Measurements from ENCODE around the gene ALOX15B.
"Not testable (repeated sequence)": the region's sequence is repeated elsewhere in the genome, so short reads cannot be mapped to it uniquely, and the experiment has no call there.

ALOX15B gene

DNA sequence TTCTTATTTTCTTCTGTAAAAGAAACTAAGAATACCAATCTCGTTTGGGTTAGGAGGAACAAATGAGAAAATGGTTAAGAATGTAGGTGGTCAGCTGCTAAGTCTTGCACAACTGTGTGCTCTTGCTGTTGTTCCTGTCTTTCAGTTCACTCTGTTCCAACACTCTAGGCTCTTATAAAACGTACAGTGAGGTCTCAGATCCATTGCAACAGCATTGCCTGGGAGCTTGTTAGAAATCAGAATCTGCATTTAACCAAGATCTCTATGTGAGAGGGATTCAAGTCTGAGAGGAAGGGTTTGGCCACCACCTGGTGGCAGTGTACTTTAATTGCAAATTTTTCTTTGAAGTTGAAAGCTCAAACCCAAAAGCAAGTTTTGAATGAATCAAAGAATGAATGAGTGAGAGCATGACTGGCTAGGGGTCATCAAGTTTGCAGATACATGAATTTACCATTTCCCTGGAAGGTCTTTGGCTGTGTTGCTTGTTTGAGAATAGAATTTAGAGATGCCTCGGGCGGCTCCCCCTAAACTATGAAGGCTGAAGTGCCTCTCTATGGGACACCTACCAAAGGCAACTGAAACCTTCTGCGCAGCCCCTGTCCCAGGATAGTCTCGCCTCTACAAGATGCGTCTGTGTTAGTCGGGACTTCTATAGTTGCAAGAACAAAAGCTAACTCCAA, 2.5 kb downstream of the ALOX15B start:
- DNase-seq = peak; percentile 46

DNA sequence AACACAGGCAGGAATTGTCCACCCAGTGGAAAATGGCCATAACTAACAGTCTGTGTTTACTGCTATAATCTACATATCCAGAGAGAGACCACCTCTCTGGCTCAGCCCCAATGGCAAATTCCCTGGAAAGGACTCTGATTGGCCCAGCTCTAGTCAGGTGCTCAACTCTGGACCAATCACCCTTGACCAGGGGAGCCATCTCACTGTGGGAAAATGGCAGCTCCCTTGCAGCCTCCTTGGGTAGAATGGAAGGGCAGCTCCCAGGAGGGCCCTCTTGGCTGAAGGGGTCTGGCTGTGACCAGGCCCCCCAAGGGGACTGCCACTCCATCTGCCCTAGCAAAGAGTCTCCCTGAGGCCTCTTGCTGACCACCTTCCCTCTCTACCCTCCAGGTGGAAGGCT, 3.1 kb downstream of the ALOX15B start:
- no peak for DNase-seq

DNA sequence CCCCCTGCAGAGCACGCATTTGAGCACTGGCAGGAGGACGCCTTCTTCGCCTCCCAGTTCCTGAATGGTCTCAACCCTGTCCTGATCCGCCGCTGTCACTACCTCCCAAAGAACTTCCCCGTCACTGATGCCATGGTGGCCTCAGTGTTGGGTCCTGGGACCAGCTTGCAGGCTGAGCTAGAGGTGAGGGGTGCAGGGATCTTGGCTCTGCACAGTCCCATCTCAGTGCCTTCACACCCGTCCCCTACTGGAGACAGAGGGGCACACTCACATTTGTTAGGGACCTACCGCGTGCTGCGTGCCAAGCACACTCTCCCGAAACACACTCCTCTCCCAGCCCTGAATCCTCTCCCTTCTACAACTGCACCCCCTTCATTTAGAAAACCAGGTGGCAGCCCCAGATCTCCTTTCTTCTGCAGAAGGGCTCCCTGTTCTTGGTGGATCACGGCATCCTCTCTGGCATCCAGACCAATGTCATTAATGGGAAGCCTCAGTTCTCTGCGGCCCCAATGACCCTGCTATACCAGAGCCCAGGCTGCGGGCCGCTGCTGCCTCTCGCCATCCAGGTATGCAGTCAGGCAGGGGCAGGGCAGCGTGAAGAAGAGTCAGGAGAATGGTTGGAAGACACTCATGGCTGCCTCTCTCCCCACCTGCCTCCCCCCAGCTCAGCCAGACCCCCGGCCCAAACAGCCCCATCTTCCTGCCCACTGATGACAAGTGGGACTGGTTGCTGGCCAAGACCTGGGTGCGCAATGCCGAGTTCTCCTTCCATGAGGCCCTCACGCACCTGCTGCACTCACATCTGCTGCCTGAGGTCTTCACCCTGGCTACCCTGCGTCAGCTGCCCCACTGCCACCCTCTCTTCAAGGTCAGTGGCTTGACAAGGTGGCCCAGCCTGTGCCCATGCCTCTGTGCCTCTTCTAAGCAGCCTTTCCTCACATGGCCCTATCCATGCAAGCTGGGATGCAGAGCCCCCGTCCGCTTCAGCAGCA, 6.3 kb downstream of the ALOX15B start:
- no peak for DNase-seq

DNA sequence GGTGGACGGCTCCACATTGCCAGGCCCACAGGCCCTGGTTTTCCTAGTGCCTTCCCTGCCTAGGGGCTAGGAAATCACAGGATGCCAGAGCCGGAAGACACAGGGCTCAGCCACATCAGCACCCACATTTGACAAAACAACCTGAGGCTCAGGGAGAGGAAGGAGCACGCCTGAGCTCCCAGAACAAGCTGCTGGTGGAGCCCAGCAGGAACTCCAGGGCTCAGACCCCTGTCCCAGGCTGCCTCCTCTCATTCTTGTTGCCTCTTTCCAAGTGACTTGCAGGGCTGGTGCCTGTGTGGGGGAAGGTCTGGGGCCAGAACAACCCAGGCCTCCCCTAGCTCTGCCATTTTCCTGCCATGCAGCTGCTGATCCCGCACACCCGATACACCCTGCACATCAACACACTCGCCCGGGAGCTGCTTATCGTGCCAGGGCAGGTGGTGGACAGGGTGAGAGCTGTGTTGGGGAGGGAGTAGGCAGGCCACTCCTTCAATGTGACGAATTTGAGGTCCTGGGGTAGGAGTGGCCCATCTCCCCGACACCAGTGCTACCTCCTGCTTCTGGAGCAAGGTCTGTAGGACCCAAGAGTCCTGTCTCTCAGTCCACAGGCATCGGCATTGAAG, 7.6 kb downstream of the ALOX15B start:
- no peak for DNase-seq

DNA sequence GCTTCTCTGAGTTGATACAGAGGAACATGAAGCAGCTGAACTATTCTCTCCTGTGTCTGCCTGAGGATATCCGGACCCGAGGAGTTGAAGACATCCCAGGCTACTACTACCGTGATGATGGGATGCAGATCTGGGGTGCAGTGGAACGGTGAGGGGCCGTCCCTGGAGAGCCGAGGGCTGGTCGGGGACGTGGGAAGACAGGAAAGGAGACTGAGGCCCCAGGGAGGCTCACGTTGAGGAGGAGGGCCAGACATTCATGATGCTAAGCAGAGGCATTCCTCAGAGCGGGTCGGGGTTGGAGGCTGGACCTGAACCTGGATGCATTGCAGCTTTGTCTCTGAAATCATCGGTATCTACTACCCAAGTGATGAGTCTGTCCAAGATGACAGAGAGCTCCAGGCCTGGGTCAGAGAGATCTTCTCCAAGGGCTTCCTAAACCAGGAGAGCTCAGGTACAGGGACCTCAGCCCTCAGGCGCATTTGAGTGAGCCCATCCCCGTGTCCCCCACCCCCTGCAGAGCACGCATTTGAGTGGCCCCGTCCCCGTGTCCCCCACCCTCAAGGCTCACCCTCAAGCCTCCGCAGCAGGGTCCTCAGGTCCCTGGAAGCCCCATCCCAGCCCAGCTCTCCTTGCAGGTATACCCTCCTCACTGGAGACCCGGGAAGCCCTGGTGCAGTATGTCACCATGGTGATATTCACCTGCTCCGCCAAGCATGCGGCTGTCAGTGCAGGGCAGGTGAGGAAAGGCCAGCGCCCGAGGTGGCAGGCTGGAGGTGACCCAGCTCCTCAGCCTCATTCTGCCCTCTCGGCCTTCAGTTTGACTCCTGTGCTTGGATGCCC, 8.3 kb downstream of the ALOX15B start:
- DNase-seq = no peak

DNA sequence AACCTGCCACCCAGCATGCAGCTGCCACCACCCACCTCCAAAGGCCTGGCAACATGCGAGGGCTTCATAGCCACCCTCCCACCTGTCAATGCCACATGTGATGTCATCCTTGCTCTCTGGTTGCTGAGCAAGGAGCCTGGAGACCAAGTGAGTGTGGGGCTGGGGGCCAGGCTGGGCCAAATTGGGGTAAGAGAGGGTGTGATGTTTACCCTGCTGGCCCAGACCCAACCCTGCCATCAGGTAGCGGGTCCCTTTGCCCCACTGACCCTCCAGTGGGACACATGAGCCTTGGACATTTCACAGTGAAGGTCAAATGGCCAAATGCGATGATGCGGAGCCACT, 8.9 kb downstream of the ALOX15B start:
- DNase-seq = no peak

DNA sequence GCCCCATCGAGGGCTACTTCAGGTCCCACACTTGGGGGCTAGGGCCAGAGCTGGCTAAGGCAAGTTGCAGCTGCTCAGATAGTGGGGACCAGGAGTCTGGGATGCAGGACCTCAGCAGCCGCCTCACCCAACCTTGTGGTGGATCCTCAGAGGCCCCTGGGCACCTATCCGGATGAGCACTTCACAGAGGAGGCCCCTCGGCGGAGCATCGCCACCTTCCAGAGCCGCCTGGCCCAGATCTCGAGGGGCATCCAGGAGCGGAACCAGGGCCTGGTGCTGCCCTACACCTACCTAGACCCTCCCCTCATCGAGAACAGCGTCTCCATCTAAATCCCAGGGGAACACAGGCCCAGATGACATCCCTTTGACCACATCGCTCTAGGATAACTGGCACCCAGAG, 9.4 kb downstream of the ALOX15B start:
- no peak for DNase-seq

DNA sequence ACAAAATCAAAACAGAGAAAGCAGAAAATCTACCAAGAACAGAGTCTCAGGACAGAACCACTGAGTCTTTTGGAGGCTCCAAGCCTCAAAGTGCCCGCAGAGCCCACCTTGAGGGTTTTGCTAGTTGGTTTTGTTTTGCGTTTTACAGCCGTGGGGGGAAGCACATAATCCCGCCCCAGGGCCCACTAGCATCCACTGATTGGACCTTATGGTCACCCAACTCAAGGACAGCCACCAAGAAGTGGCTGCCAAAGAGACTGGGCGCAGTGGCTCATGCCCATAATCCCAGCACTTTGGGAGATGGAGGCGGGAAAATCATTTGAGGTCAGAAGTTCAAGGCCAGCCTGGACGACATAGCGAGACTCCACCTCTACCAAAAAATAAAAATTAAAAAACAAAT, 9.9 kb downstream of the ALOX15B start:
- DNase-seq = no peak

DNA sequence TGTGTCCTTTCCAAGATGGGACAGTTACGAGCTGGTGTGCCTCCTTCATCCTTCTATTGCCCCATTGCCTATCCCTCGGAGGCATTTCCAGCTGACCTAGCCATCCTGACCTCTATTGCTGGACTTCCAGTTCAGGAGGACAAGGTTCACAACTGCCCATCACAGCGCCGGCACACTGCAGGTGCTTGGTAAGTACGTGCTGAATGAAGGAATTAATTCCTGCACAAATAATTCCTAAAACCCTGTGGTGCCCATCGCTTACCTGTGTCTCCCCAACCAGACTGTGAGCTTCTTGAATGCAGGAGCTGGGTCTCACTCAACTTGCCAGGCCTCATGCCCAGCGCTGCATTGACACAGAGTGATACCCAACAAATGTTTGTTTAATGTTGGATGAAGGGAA, 13.0 kb downstream of the ALOX15B start:
- DNase-seq = no peak

DNA sequence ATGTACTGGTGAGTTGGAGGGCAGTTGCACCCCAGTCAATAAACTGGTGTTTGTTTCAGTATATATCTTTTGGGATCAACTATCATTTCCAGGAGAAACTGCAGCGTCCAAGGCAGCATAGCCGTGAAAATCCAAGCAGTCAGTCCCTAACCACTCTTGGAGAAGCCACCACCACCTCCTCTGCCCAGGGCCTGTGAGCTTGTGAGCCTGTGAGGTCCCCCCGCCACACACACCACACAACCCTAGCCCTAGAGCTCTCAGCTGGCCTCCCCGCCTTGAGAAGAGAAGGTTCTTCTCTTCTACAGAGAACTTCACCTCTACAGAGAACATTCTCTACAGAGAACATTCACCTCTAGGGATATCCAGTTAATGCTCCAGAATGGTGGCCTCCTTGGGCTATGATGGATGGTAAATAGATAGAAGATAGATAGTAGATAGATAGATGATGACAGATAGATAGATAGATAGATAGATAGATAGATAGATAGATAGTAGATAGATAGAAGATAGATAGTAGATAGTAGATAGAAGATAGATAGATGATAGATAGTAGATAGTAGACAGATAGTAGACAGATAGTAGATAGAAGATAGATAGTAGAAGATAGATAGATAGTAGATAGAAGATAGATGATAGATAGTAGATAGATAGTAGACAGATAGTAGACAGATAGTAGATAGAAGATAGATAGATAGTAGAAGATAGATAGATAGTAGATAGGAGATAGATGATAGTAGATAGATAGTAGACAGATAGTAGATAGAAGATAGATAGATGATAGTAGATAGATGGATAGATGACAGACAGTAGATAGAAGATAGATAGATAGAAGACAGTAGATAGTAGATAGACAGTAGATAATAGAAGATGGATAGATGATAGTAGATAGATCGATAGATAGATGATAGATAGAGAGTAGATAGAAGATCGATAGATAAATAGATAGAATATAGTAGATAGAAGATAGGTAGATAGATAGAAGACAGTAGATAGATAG, 13.7 kb downstream of the ALOX15B start:
- no peak for DNase-seq

DNA sequence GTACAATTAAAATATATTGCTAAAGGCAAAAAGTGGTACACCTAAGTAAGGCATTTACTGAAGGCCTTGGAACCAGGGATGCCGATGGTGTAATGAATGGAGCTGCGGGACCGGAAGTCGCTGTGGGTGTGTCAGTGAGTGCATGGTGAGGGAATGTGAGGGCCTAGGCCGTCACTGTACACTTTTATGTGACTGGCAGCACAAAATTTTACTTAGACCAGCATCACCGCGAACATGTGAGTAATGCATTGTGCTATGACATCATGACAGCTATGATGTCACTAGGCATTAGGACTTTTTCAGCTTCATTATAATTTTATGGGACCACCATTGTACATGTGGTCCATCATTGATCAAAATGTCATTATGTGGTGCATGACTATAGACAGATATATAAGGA, 14.7 kb downstream of the ALOX15B start:
- no peak for DNase-seq

DNA sequence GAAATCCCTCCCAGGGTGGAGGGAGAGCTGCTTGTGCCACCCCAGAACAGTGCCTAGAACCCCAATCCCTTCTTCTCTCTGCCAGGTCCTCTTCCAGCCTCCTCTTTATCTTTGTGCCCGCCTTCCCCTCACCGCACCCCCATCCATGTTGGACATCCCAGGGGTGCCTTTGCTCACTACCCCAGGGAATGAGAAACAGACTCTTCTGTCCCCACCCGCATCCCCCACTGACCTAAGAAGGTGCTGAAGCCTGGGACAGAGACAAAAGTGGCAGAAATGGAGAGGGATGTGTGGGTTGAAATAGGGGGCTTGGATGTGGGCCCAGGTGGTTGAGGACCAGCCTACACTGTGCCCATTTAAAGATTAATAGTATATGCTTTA, 17.0 kb downstream of the ALOX15B start:
- DNase-seq = no peak

DNA sequence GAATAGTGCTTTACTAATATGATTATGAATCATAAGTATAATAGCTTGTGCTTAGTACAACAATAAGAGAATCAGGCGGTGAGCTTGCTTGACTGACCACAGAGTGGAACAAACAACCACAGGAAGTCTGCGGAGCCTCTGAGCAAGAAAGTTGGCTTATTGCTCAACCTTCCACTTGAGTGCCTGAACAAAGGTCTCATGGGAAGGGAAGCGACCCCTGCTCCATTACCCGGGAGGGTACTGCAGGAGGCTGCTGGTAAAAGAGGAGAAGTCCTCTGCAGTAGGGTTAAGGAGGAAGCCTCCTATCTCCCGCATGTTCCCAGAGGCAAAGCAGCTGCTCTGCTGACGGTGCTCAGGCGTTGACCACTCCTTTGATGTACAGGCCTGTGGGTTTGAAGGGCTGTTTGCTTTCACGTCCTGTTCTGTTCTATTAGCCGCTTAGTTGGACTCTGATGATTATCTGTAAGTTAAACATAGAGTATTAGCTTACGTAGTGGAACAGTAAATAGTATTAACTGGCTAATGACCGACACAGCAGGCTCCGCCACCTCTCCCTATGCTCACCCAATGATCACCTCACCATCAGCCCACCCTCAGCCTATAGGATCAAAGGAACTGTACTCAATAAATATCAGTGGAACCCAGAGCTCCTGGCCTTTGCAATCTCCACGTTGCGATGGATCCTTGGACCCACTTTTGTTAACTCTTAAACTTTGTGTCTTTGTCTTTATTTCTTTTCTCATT, 17.5 kb downstream of the ALOX15B start:
- DNase-seq = peak; percentile 57

DNA sequence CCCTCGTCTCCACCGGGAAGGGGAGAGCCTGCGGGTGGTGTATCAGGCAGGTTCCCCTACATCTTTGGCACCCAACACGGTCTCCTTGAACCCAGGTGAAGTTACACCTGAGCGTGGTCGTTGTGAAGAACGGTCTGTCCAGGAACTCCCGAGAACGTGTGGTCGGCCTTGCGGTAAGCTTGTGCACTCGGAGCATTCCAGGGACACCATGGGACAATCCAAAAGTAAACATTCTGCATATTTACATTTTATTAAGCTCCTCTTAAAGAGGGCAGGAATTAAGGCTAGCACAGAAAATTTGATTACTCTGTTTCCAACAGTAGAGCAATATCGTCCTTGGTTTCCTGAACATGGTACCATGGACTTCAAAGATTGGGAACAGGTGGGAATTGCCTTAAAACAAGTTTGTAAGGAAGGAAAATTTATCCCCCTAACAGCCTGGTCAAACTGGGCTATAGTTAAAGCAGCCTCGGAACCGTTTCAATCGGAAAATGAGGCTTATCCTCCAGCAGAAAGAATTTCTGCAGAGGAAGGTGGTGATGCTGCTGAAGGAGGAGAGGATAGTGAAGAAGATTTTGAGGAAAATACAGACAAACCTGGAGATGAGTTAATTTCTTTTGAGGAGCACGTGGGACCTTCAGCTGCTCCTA, 18.2 kb downstream of the ALOX15B start:
- DNase-seq = no peak

DNA sequence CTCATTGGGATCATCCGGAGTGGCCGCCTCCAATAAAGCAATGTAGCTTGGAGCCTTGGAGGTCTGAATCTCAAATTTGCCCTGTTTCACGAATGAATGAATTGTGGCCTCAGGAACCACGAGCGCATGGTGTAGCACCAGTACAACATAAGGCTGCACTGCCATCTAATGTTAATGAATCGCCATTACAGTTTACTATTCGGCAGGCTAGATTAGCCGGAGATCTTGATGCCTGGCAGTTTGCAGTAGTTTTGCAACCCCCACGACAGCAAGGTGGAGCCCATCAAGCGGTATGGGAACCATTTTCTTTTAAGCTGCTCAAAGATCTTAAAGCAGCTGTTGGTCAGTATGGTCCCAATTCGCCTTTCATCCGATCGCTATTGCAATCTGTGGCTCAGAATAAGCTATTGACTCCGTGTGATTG, 18.8 kb downstream of the ALOX15B start:
- peak; percentile 69 for DNase-seq

DNA sequence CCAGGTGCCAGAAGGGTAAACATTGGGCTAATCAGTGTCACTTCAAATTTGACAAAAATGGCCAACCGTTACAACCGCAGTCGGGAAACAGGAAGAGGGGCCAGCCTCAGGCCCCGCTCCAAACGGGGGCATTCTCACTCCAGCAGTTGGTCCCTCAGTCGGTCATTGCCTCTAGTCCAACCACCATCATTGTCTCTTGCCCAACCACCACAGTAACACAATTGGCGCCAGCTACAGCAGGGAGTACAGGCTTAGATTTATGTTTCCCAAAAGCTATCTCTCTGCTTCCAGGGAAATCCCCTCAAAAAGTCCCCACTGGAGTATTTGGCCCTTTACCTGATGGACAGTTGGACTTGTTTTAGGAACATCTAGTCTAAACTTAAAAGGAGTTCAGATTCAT, 20.3 kb downstream of the ALOX15B start:
- no peak for DNase-seq

DNA sequence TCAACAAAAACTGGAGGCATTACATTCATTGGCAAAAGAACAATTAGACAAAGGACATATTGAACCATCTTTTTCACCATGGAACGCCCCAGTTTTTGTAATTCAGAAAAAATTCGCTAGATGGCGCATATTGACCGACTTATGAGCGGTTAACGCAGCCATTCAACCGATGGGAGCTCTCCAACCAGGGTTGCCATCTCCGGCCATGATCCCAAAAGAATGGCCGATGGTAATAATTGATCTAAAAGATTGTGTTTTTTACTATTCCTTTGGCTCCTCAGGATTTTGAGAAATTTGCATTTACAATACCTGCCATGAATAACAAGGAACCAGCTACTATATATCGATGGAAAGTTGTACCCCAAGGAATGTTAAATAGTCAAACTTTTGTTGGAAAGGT, 21.4 kb downstream of the ALOX15B start:
- peak; percentile 62 for DNase-seq

DNA sequence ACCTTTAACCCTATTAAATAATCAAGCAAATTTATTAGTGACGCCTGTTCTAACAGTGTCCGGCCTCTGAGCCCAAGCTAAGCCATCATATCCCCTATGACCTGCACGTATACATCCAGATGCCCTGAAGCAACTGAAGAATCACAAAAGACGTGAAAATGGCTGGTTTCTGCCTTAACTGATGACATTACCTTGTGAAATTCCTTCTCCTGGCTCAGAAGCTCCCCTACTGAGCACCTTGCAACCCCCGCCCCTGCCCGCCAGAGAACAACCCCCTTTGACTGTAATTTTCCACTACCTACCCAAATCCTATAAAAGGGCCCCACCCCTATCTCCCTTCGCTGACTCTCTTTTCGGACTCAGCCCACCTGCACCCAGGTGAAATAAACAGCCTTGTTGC, 23.0 kb downstream of the ALOX15B start:
- not testable (repeated sequence) for DNase-seq

DNA sequence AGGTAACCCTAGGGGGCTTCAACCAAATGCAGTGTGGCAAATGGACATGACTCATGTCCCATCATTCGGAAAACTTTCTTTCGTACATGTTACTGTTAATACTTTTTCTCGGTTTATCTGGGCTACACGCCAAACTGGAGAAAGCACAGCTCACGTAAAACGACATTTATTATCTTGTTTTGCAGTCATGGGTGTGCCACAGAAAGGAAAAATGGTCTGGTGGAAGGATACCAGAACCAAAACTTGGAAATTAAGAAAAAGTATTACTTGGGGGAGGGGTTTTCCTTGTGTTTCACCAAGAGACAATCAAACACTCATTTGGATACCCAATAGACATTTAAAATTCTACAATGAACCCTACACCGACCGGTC, 23.6 kb downstream of the ALOX15B start:
- no peak for DNase-seq

DNA sequence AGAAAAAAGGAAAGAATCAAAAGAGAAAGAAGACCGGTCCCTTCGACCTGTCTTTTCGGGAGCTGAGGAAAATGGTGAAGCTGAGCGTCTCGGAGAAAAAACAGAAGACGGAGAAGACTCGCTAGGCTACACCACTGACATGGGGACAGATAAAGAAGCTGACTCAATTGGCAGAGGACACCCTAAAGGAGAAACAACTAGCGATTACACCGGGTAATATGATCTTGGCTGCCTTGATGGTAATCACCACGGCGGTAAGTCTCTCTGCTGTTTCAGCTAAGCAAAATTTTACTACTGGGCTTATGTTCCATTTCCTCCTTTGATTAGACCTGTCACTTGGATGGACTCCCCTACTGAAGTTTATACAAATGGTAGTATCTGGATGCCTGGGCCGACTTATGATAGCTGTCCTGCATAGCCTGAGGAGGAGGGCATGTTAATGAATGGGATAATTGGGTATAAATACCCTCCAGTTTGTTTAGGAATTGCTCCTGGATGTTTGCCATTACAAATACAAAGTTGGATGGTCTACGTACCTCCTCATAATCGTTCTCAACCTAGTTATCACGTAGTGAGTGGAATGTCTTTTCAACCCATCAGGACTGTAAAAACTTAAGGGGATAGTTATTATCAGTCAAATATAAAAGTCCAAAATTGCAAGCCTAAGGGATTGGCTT, 24.1 kb downstream of the ALOX15B start:
- no peak for DNase-seq
